Measurements from ENCODE around the gene VPS13D. TPM values are rescaled to one million over a fixed set of nuclear protein-coding genes. Genes with fewer than 3 reads are reported as not detected.

VPS13D gene
- total RNA-seq, 1 experiment from 2014 or later, result 20.2 TPM

- H2AK5ac ChIP-seq (ENCODE audit: insufficient read length, low read length), result no peak overlapping the region
- H3K4me1 ChIP-seq (ENCODE audit: insufficient read depth, low read length), result no peaks in the 10 kb centered on the region; the same call in 1 of the 2 replicates
- H3K36me3 Mint-ChIP-seq (ENCODE audit: insufficient read depth in 1 of 3, low read depth in 3 of 3), result peaks cover 0 to 2% (median 0%) of the 10 kb centered on the region in 3 experiments; a peak in 3 of 7 replicates
- no peak overlapping the region for H2BK20ac ChIP-seq (ENCODE audit: low read depth, low read length, poor library complexity, severe bottlenecking)
- H2BK15ac ChIP-seq (ENCODE audit: low read depth, low read length), result no peak overlapping the region
- no peaks in the 10 kb centered on the region for H3K79me2 ChIP-seq (ENCODE audit: insufficient read depth, low read length)
- H3K14ac ChIP-seq (ENCODE audit: insufficient read depth, low read length), result no peak overlapping the region
- H3K23me2 ChIP-seq (ENCODE audit: insufficient read length, low read depth, low read length, poor library complexity, severe bottlenecking), result no peaks in the 10 kb centered on the region
- no peak overlapping the region for H3K4me2 ChIP-seq (ENCODE audit: insufficient read depth, insufficient read length, low read length)
- H3K9me3 ChIP-seq (ENCODE audit: control insufficient read depth, low read depth, low read length), result no peaks in the 10 kb centered on the region
- H4K8ac ChIP-seq (replicated peaks; ENCODE audit: insufficient read length, low read depth, low read length), result no peak overlapping the region
- H2BK5ac ChIP-seq (ENCODE audit: insufficient read length, low read length), result no peak overlapping the region
- no peak overlapping the region for H2BK120ac ChIP-seq (ENCODE audit: low read depth, low read length, poor library complexity, severe bottlenecking)
- H3K9me3 Mint-ChIP-seq, result no peaks in the 10 kb centered on the region
- peaks cover 18 to 25% of the 10 kb centered on the region in 2 experiments for H3K4me1 Mint-ChIP-seq
- no peak overlapping the region for H4K5ac ChIP-seq (ENCODE audit: insufficient read length, low read depth, low read length)
- no peak overlapping the region for H2AFZ ChIP-seq (ENCODE audit: low read length)
- H3K9ac ChIP-seq (ENCODE audit: extremely low read depth, insufficient read length, low read length), result no peak overlapping the region
- H3K27ac ChIP-seq (ENCODE audit: insufficient read length, low read depth, low read length), result no peak overlapping the region
- WGBS (ENCODE audit: extremely low coverage, insufficient read length, low lambda C conversion rate), result no CpG with 5 or more reads among the region's 3 CpGs
- H3K56ac ChIP-seq (ENCODE audit: insufficient read length, low read depth, low read length), result no peak overlapping the region
- no peak for DNase-seq
- no peak overlapping the region for H3K4me3 Mint-ChIP-seq
- H3K27ac Mint-ChIP-seq, result no peak overlapping the region
- H4K20me1 ChIP-seq (ENCODE audit: control insufficient read depth, insufficient read depth, insufficient read length), result no peaks in the 10 kb centered on the region
- no peak overlapping the region for H2BK12ac ChIP-seq (ENCODE audit: insufficient read length, low read depth, low read length)
- no peaks in the 10 kb centered on the region for H3K27me3 ChIP-seq (ENCODE audit: insufficient read depth, low read length)
- no peaks in the 10 kb centered on the region for H3K79me1 ChIP-seq (ENCODE audit: insufficient read depth, low read depth, low read length, poor library complexity, severe bottlenecking)
- no peak overlapping the region for H3K18ac ChIP-seq (ENCODE audit: insufficient read length, low read depth, low read length)
- H3K4ac ChIP-seq (ENCODE audit: low read depth, low read length), result no peak overlapping the region
- H3K23ac ChIP-seq (ENCODE audit: insufficient read length, low read depth, low read length), result no peak overlapping the region
- no peak overlapping the region for H4K91ac ChIP-seq (ENCODE audit: insufficient read length, low read depth, low read length)
- no peak overlapping the region for H3T11ph ChIP-seq (ENCODE audit: low read length)
- H3K27me3 Mint-ChIP-seq (ENCODE audit: low read depth), result no peaks in the 10 kb centered on the region
- TF ChIP-seq, protein P1, sequence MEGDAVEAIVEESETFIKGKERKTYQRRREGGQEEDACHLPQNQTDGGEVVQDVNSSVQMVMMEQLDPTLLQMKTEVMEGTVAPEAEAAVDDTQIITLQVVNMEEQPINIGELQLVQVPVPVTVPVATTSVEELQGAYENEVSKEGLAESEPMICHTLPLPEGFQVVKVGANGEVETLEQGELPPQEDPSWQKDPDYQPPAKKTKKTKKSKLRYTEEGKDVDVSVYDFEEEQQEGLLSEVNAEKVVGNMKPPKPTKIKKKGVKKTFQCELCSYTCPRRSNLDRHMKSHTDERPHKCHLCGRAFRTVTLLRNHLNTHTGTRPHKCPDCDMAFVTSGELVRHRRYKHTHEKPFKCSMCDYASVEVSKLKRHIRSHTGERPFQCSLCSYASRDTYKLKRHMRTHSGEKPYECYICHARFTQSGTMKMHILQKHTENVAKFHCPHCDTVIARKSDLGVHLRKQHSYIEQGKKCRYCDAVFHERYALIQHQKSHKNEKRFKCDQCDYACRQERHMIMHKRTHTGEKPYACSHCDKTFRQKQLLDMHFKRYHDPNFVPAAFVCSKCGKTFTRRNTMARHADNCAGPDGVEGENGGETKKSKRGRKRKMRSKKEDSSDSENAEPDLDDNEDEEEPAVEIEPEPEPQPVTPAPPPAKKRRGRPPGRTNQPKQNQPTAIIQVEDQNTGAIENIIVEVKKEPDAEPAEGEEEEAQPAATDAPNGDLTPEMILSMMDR (conservative IDR thresholded peaks at IDR 0.05), result no peak
Measured at GRCh38 chr1:12480041-12480440, 250.2 kb downstream of the VPS13D start.

All from H9 (cell line).